GM21786 (cell line): ENCODE data around the gene NEBL.
"Not testable (repeated sequence)": the region's sequence is repeated elsewhere in the genome, so short reads cannot be mapped to it uniquely, and the experiment has no call there.

Source experiments
- ATAC-seq: cut with Tn5 transposase; IDR thresholded peaks from one replicate; pipeline ENCODE4 v1.9.1; 2021; ENCODE audit not compliant: unreplicated experiment

NEBL gene

DNA sequence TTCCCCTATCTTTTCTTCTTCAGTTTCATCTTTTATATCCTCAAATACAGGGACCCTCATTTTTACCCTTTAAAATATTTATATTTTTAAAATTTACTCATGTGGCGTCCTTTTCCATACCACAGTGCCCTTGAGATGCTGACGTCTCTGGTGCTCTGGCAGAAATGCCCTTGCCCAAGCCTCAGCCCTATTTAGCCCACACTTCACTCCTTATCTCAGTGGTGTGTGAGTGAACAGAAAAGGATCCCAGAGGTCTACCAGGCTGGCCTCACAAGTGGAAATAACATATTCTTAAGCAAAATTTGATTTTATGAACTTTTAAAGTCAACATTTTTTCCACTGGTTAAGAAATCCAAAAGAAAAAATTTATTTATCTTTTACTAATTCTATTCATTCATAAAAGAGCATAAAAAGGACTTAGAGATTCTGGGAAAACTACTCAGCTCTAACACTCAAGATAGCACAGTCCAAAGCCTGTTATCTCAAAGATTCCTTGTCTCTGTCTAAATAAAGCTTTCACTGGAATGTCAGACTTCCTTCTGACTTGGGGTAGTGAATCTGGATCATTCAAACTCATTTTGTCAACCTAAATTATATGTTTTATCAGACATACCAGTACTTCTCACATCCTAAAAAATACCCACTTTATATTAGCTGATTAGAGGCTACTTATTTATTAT lies at the start of gene NEBL:
Gene NEBL (minus strand): TSS at position 166 of the 680 bp plus-strand sequence. CDS start 106 bp downstream, at position 60.
- ATAC-seq: no peak

DNA sequence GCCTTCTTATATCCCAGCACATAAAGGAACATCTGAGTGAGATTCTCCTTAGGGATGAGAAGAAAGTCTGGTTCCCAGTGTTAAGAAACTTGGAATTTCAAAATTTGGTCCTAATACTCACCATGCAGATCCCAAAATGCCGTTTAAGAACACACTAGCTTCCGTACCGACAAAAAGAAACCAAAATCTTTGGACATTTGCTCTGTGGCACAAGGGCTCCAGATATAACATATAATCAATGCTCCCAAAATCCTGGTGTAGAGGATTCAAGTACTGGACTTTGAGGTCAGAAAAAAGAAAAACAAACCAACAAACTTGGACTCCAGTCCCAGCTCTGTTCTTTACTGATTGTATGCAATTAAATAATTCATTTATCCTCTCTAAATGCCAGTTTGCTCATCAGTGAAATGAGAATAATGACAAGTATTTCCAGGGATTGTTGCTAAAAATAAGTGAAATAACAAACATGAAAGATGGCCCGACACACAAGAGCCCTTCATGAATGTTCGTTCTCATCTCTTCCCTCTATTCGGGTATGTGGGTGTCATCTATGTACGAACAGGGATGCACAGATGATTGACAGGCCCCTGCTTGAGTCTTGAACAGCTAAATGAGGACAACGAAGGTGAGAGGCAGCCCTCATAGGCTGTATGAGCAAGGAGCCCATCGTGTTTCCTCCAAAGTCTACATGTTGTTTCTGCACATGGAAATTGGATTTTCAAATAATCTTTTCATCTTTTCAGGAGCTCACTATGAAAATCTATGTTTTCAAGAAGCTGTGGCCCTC lies 48.6 kb upstream of the NEBL start:
- no peak for ATAC-seq

- ATAC-seq: no peak
Measured at GRCh38 chr10:20944789-20945502, 47.8 kb upstream of the NEBL start.

DNA sequence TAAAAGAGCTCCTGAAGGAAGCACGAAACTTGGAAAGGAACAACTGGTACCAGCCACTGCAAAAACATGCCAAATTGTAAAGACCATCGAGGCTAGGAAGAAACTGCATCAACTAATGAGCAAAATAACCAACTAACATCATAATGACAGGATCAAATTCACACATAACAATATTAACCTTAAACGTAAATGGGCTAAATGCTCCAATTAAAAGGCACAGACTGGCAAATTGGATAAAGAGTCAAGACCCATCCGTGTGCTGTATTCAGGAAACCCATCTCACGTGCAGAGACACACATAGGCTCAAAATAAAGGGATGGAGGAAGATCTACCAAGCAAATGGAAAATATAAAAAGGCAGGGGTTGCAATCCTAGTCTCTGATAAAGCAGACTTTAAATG lies 42.3 kb upstream of the NEBL start:
- ATAC-seq: not testable (repeated sequence)

DNA sequence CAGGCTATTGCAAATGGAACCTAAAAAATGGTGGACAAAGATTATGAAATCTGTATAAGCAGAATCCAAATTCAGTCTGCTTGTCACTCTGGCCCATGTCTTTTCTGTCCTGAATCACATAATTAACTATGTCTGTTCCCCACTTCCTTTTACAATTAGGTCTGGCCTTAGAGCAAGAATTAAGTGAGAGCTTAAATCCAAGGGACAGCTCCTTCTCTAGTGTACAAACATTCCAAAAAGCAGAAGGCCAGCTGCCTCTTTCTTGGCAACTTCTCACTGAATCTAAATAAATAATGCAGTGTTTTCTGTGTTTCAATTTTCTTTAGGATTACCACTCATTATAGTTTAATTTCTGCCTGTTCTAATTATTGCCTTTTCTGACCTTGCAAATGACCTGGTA lies 39.3 kb upstream of the NEBL start:
- no peak for ATAC-seq

GRCh38 chr10:20935931-20936330 lies 38.8 kb upstream of the NEBL start:
- ATAC-seq: no peak

- no peak for ATAC-seq
Measured at GRCh38 chr10:20935301-20935700, 38.2 kb upstream of the NEBL start.

- ATAC-seq: no peak
Measured at GRCh38 chr10:20933705-20934104, 36.6 kb upstream of the NEBL start.

DNA sequence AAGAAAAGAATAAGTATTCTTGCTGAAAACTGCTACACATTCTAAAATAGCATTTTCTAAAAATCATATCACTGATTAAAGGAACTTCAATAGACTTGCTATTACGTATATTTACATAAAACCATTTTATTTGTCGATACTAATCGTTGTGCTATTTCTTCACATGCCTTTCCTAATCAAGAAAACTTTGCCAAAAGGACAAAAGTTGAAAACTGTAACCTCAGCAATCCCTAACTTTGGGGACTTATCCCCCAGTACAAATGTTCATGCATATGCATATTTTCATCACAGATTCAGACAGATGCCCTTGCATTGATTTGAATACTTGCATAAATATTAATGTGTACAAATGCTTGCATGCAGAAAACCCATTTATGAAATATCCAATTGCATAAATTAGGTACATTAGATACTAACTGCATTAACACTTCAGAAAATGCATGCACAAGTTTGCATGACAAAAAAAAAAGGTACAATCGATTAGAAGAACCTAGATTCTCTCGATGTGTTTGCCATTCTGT lies 35.6 kb upstream of the NEBL start:
- no peak for ATAC-seq

DNA sequence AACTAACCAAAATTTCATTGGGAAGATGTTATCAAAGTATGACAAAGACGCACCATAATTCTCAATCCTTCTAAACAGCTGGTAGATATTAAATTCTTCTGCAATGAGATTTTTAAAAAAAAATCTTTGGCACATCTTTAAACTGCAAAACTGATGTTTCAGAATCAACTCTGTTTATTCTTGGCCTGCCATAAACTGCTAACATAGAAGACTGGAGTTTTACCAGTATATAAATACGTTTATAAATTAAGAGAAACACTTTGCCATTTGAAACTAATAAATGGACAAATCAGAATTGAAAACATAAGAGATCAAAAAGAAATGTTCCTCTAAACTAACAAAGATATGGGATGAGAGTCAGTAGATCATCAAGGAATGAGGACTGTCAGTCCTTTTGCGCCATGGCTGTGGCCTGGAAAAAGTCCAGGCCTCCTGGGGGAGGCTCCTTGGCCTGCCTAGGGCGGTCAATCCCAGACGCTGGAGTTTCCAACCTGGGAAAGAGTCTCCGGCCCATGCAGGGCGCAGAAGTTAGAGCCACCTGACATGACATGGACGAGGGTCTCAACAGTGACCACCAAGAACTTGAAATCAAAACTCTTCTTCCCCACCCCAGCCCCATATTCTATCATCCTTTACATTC lies 34.2 kb upstream of the NEBL start:
- ATAC-seq: no peak

DNA sequence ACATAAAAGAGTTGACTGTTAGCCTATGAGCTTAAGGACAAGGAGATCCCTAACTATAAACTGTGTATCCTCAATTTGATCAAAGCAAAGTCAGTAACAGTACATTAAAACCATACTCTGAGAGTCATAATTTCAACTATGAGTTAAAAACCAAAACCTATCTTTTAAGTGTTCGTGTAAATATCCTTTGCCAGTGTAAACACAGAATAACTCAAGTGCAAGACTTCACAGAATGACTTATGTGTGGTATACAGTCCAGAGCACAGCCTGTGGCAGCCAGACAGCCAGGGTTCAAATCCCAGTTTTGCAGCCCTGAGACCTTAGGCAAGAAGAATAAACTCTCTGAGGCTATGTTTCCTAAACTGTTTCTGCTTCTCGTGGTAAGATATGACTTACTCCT lies 30.3 kb upstream of the NEBL start:
- ATAC-seq: no peak

DNA sequence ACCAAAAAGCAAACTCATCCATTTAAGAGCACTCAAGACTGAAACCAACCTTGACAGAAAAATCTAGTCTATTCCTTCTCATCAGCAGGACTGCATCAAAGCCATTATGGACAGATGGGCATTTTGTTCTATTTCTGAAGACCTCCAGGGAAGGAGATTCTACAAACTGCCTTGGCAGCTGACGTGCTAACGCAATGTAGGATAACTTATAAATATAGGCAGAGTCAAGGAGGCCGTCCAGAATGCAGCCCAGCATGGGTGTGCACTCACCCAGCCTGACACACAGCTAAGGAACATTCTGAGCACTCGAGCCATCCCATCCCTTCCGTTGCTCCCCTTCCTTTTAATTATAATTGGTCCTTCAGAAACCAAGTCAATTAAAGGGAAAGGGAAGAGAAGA lies 25.3 kb upstream of the NEBL start:
- ATAC-seq: no peak

DNA sequence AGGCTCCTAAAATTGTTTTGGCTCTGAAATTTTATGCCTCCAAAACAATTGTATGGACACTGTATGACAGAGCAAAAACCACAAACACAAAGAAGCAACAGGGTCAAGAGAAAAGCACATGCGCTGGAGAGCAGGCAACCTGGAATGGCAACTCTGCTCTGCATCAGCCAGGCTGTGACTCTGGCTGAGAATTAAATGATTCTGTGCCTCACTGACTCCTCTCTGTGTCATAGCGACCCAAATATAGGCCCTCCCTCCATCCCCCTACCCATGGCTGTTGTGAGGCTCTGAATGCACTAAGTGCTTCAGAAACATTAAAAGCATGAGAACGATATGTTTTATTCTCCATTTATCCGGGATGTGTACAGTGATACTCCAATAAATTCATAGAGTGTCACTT lies 24.9 kb upstream of the NEBL start:
- ATAC-seq: no peak

DNA sequence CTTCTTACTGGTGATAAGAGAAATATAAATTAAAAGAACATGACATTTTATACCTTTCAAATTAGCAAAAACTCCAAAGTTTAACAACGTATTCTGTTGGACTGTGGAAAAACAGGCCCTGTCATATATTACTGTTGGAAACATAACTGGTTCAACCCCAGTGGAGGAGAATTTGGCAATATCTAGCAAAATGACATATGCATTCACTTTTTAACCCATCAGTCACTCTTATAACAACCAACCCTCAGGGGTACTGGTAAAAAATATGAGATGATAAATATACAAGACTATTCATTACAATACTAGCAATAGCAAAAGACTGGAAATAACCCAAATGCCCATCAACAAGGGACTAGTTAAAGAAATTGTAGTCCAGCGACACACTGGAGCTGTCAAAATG lies 22.9 kb upstream of the NEBL start:
- ATAC-seq: no peak

- no peak for ATAC-seq
Measured at GRCh38 chr10:20919481-20919880, 22.4 kb upstream of the NEBL start.

GRCh38 chr10:20916976-20917375 lies 19.9 kb upstream of the NEBL start:
- ATAC-seq: no peak

DNA sequence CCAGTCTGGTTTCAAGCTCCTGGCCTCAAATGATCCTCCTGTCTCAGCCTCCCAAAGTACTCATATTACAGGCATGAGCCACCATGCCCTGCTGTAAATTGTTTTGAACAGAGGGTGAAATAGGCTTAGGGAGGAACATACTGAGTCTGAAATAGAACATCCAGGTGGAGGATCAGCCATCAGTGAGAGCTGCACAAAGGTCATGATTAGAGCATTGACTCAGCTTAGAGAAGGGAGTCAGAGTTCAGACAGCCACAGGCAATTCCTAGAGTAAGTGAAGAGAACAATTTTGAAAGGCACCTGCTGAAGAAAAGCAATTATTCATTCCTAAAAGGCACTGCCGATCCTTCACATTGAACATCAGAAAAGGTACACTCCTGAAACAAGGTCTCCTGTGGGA lies 15.9 kb upstream of the NEBL start:
- ATAC-seq: no peak

DNA sequence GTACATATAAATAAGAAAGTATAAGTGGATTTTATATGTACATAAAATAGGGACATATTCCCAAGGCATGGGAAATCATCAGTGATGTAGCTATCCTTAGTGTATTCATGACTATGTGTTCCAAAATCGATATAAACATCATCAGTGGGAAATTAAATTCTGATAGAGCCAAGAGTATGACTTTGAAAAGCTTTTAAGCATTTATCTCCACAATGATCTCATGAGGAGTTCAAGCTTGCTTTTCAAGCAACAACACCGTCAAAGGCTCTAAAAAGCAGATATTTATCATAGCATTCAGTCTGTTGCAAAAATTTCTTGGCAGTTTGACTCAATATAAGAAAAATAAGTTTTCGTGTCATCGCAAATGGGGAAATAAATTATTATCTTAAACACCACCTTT lies 14.5 kb upstream of the NEBL start:
- ATAC-seq: no peak

DNA sequence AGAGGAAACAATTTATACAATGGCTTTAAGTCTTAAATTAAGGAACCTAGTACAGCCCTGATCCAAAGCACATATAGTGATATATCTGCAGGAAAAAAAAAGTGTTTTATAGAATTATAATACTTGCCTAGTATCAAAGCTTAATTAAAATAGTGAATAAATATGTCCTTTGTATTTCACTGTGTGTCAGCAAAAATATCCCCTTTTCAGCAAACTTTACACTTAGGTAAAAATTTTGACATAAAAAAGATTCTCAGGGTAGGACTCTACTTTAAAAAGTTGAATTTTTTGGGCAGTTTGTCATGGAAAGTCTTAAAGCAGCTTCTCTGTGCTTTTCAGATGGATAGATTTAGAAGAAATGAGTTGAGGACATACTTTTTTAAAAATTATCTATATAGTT lies 12.7 kb upstream of the NEBL start:
- no peak for ATAC-seq

DNA sequence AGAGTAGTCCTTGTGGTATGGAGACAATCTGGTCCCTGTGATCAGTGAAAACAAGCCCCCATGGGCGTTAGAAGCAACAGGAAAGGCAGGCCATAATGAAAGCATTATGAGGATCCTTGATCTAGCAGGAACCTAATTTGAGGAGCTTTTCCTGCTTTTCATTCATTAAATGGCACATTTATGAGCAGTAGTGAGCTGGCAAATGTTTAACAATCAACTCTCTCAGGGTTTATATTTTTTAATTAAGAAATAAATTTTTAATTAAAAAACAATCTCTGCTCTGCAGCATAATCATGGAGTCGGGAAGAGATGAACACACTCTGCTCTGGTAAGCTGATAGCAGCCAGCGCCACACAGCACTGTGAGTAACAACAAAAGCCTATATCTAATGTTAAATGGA lies 11.3 kb upstream of the NEBL start:
- no peak for ATAC-seq

DNA sequence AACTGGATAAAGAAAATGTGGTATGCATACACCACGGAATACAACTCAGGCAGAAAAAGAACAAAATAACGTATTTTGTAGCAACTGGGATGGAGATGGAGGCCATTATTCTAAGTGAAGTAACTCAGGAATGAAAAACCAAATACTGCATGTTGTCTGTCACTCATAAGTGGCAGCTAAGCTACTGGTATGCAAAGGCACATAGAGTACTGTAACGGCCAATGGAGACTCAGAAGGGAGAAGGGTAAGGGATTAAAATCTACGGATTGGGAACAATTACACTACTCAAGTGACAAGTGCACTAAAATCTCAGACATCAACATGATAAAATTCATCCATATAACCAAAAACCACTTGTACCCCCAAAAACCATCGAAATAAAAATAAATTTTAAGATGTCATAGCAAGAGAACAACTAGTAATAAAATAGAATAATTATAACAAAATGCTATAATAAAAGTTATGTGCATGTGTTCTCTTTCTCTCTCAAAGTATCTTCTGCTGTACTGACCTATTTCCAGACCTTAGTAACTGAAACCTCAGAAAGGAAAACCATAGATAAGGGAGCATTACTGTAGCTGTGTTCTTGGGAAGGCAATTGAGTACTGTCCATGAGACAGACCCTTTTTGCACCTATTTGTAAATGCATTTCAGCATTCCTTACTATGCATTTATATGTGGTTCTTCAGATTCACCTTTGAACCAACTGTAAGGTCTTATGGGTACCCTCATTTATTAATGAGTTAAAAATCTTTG lies 6.7 kb upstream of the NEBL start:
- ATAC-seq: no peak
